Calu3 (cell line): ENCODE data around the gene ABHD18. TPM values are rescaled to one million over a fixed set of nuclear protein-coding genes. Genes with fewer than 3 reads are reported as not detected.
"Not testable (repeated sequence)": the region's sequence is repeated elsewhere in the genome, so short reads cannot be mapped to it uniquely, and the experiment has no call there.

Experiments
- BruUV-seq: library from RNA; stranded (reverse); fragments of 400-500 nt; replicated peaks from 2 replicates; lab custom pipeline; 2021; lab: Mats Ljungman, UMichigan
- CTCF ChIA-PET: fragments of 300-600 bp; sonication (Branson Sonifier 250); formaldehyde crosslinking; loops from one replicate; lab custom pipeline; 2022; ENCODE audit warnings: antibody characterized with exemption; lab: Charles Lee
- DNase-seq: peaks from one replicate; pipeline ENCODE4 v3.0.0; 2022
- H3K27ac Mint-ChIP-seq: one replicate; pipeline ENCODE4 v1.8.0; 2022; ENCODE audit warnings: mixed read lengths; ENCODE audit not compliant: unreplicated experiment
- H3K27me3 Mint-ChIP-seq: one replicate; pipeline ENCODE4 v1.8.0; 2022; ENCODE audit warnings: mixed read lengths; ENCODE audit not compliant: unreplicated experiment
- H3K36me3 Mint-ChIP-seq: one replicate; pipeline ENCODE4 v1.8.0; 2022; ENCODE audit warnings: mild to moderate bottlenecking, moderate library complexity, mixed read lengths; ENCODE audit not compliant: insufficient read depth, unreplicated experiment
- H3K4me1 Mint-ChIP-seq: one replicate; pipeline ENCODE4 v1.8.0; 2022; ENCODE audit warnings: mild to moderate bottlenecking, low read depth, mixed read lengths; ENCODE audit not compliant: unreplicated experiment
- H3K4me3 Mint-ChIP-seq: one replicate; pipeline ENCODE4 v1.8.0; 2022; ENCODE audit warnings: mild to moderate bottlenecking, low read depth, moderate library complexity, mixed read lengths; ENCODE audit not compliant: unreplicated experiment
- H3K9me3 Mint-ChIP-seq: one replicate; pipeline ENCODE4 v1.8.0; 2022; ENCODE audit warnings: low read depth, mixed read lengths; ENCODE audit not compliant: unreplicated experiment
- CTCF ChIP-seq: fragments of 200-600 bp; IDR thresholded peaks from one replicate; pipeline ENCODE4 v1.8.0; 2022; ENCODE audit warnings: antibody characterized with exemption; ENCODE audit not compliant: unreplicated experiment
- intact Hi-C: fragments of 100-400 bp; cut with micrococcal nuclease; formaldehyde crosslinking; loops from one replicate; pipeline ENCODE4 v1.10.0; 2022; ENCODE audit not compliant: unreplicated experiment
- total RNA-seq: library from RNA; stranded (reverse); gene quantifications from 2 replicates; pipeline ENCODE4 v1.2.3, GENCODE V29; 2022

Gene ABHD18
- total RNA-seq, 1 experiment from 2014 or later, result 7.3 TPM

GRCh38 chr4:127922226-127922625 lies 43.0 kb upstream of the ABHD18 start:
- TF ChIP-seq CTCF, result no peak
- Mint-ChIP-seq H3K27ac (no peak overlapping the region), H3K27me3 (no peaks in the 10 kb centered on the region), H3K4me3 (no peak overlapping the region), H3K4me1 (no peaks in the 10 kb centered on the region), H3K36me3 (peaks cover 11% of the 10 kb centered on the region), H3K9me3 (no peaks in the 10 kb centered on the region)
- BruUV-seq, result no TSS peak
- CTCF ChIA-PET, result no interaction called here
- no peak for DNase-seq
- intact Hi-C loops, result no loop called here

GRCh38 chr4:127925720-127926119 lies 39.5 kb upstream of the ABHD18 start:
- H3K27me3 Mint-ChIP-seq, intact Hi-C loops, DNase-seq, H3K4me1 Mint-ChIP-seq, H3K9me3 Mint-ChIP-seq, H3K27ac Mint-ChIP-seq, H3K36me3 Mint-ChIP-seq, H3K4me3 Mint-ChIP-seq, BruUV-seq: not testable (repeated sequence)
- CTCF ChIA-PET, result interaction anchor here (0.6 kb wide), 1 partner anchor 567 kb away, joined by 3 read pairs; no protein-coding TSS in a partner anchor

GRCh38 chr4:127930175-127930574 lies 35.0 kb upstream of the ABHD18 start:
- CTCF ChIA-PET, result no interaction called here
- no TSS peak for BruUV-seq
- Mint-ChIP-seq H3K9me3 (no peaks in the 10 kb centered on the region), H3K4me1 (no peaks in the 10 kb centered on the region), H3K27ac (no peak overlapping the region), H3K4me3 (no peak overlapping the region), H3K36me3 (peaks cover 5% of the 10 kb centered on the region), H3K27me3 (no peaks in the 10 kb centered on the region)
- no peak for DNase-seq
- TF ChIP-seq CTCF, result no peak
- intact Hi-C loops, result no loop called here

GRCh38 chr4:127931836-127932235 lies 33.4 kb upstream of the ABHD18 start:
- H3K27ac Mint-ChIP-seq, H3K9me3 Mint-ChIP-seq, CTCF ChIA-PET, H3K4me1 Mint-ChIP-seq, BruUV-seq, H3K27me3 Mint-ChIP-seq, H3K4me3 Mint-ChIP-seq, H3K36me3 Mint-ChIP-seq, DNase-seq, intact Hi-C loops: not testable (repeated sequence)

GRCh38 chr4:127936974-127937373 lies 28.2 kb upstream of the ABHD18 start:
- CTCF ChIA-PET, result no interaction called here
- intact Hi-C loops, result no loop called here
- no peaks in the 10 kb centered on the region for H3K4me1 Mint-ChIP-seq
- no peak for DNase-seq
- H3K9me3 Mint-ChIP-seq, result no peaks in the 10 kb centered on the region
- no peak overlapping the region for H3K27ac Mint-ChIP-seq
- H3K36me3 Mint-ChIP-seq, result no peaks in the 10 kb centered on the region
- TF ChIP-seq CTCF, result no peak
- no peaks in the 10 kb centered on the region for H3K27me3 Mint-ChIP-seq
- H3K4me3 Mint-ChIP-seq, result no peak overlapping the region
- BruUV-seq, result no TSS peak
